GM10248 (cell line): ENCODE results near the gene FRMD4B.

Source experiments
- CTCF ChIA-PET: fragments of 300-600 bp; sonication (Branson Sonifier 250); formaldehyde crosslinking; extraction: SDS; loops from one replicate; lab custom pipeline; 2021; ENCODE audit warnings: antibody characterized with exemption; lab: Yijun Ruan, JAX
- POLR2A ChIA-PET: fragments of 350-650 bp; sonication (Branson Sonifier 250); formaldehyde crosslinking; extraction: SDS; loops from one replicate; lab custom pipeline; 2020; ENCODE audit warnings: antibody characterized with exemption; lab: Yijun Ruan, JAX
- DNase-seq: peaks from one replicate; pipeline ENCODE4 v3.0.0; 2012; ENCODE audit errors: extremely low spot score
- CTCF ChIP-seq: IDR thresholded peaks from 2 replicates; pipeline ENCODE4 v1.5.1; 2012; ENCODE audit warnings: mild to moderate bottlenecking, low read depth; ENCODE audit errors: extremely low read depth, missing control alignments, control extremely low read depth

The FRMD4B gene

GRCh38 chr3:69385723-69386555, at the start of gene FRMD4B:
FRMD4B (minus strand) TSS chr3:69386088; CDS start chr3:69385989, 99 bp downstream.
- ChIA-PET CTCF (interaction anchor here (0.6 to 3.3 kb wide), 10 partner anchors 9 to 224 kb away, joined by 3 to 20 read pairs (median 4); no protein-coding TSS in a partner anchor), POLR2A (no interaction called here)
- peak; percentile 32 for TF ChIP-seq CTCF
- peak; percentile 55 for DNase-seq

- no peak for DNase-seq
- CTCF ChIA-PET: interaction anchor here (0.7 to 2.2 kb wide), 5 partner anchors 9 to 272 kb away, joined by 3 to 8 read pairs (median 5); no protein-coding TSS in a partner anchor
Observed at GRCh38 chr3:69433969-69434325, 48.1 kb upstream of the FRMD4B start.

GRCh38 chr3:69433121-69433968, 47.5 kb upstream of the FRMD4B start:
- DNase-seq: no peak
- POLR2A ChIA-PET: no interaction called here
- no peak for TF ChIP-seq CTCF
- CTCF ChIA-PET: interaction anchor here (1.5 to 2.2 kb wide), 4 partner anchors 9 to 271 kb away, joined by 3 to 8 read pairs (median 6); no protein-coding TSS in a partner anchor

More at GRCh38 chr3:69433969-69434325, 48.1 kb upstream of the FRMD4B start:
- POLR2A ChIA-PET: no interaction called here
- no peak for TF ChIP-seq CTCF

GRCh38 chr3:69428657-69429255, 42.9 kb upstream of the FRMD4B start:
- ChIA-PET POLR2A (no interaction called here), CTCF (interaction anchor here (1.2 to 6.6 kb wide), 5 partner anchors 11 to 267 kb away, joined by 3 to 62 read pairs (median 16); no protein-coding TSS in a partner anchor)
- TF ChIP-seq CTCF: no peak

GRCh38 chr3:69426967-69427304, 41.0 kb upstream of the FRMD4B start:
- ChIA-PET POLR2A (no interaction called here), CTCF (interaction anchor here (1.1 to 6.6 kb wide), 12 partner anchors 14 to 321 kb away, joined by 3 to 62 read pairs (median 4); no protein-coding TSS in a partner anchor)
- TF ChIP-seq CTCF: no peak
- no peak for DNase-seq

More at GRCh38 chr3:69428657-69429255, 42.9 kb upstream of the FRMD4B start:
- DNase-seq: no peak
